Measurements from ENCODE around the gene PATE2.

DNA sequence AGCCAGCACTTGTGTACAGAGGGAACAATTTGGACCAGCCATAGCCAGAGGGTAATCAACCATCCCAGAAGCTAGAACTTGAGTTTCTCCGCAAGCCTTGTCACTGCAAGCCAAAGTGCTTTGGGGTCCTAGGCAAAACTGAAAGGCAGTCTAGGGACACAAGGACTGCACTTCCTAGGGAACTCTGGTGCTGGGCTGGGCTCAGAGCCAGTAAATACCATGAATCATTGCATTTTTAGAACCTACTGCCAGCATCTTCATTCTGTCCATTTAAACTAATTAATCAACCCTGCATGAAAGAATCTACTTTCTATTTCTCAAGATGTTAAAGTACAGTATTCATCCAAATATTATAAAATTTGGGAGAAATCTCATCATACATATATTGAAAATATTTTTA, 29.3 kb upstream of the PATE2 start:
- TF ChIP-seq, protein P1, sequence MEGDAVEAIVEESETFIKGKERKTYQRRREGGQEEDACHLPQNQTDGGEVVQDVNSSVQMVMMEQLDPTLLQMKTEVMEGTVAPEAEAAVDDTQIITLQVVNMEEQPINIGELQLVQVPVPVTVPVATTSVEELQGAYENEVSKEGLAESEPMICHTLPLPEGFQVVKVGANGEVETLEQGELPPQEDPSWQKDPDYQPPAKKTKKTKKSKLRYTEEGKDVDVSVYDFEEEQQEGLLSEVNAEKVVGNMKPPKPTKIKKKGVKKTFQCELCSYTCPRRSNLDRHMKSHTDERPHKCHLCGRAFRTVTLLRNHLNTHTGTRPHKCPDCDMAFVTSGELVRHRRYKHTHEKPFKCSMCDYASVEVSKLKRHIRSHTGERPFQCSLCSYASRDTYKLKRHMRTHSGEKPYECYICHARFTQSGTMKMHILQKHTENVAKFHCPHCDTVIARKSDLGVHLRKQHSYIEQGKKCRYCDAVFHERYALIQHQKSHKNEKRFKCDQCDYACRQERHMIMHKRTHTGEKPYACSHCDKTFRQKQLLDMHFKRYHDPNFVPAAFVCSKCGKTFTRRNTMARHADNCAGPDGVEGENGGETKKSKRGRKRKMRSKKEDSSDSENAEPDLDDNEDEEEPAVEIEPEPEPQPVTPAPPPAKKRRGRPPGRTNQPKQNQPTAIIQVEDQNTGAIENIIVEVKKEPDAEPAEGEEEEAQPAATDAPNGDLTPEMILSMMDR (optimal IDR thresholded peaks at IDR 0.05 in 1 of 3, IDR thresholded peaks at IDR 0.05 in 1 of 3, conservative IDR thresholded peaks at IDR 0.05 in 1 of 3; ENCODE audit: extremely low read depth in 1 of 3, insufficient read depth in 2 of 3, low read length in 3 of 3): no peak
- no peak for TF ChIP-seq EZH2 (IDR thresholded peaks at IDR 0.05; ENCODE audit: low read length)

Measured in keratinocyte (primary cell).